Activated CD4-positive, alpha-beta T cell treated with anti-CD3 and anti-CD28 coated beads, Interleukin-2, Interleukin-6, amounts not matched to agents 100 ng/mL and 50 ng/mL, durations not matched to agents 16 hours and 8 hours (primary cell): ENCODE data around the gene PRKN.

Source experiments
- DNase-seq: peaks from one replicate; pipeline ENCODE4 v3.0.0-alpha.2; 2020

The PRKN gene

GRCh38 chr6:162671580-162672165 is 55.9 kb downstream of the PRKN start:
- DNase-seq, result no peak

- DNase-seq, result no peak
Measured at GRCh38 chr6:162670345-162670744, 57.2 kb downstream of the PRKN start.

GRCh38 chr6:162666246-162666645 is 61.3 kb downstream of the PRKN start:
- DNase-seq, result no peak

DNA sequence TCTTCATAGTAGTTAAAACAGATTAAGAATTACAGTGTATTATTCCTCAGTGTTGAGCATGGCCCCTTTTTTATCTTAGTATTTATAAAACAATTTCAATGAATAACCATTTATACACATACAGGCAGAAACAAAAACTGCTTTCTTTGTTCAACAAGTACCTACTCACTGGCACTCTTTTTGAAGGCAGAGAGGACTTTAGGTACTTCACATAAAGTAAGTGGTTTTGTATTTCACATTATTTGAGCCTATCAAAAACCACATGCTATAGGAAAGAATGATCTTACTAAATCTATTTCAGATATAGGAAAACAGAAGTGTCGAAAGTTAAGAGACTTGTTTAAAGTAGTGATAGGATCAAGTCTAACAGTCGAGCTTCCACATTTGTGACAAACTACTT is 73.8 kb downstream of the PRKN start:
- DNase-seq, result no peak

DNA sequence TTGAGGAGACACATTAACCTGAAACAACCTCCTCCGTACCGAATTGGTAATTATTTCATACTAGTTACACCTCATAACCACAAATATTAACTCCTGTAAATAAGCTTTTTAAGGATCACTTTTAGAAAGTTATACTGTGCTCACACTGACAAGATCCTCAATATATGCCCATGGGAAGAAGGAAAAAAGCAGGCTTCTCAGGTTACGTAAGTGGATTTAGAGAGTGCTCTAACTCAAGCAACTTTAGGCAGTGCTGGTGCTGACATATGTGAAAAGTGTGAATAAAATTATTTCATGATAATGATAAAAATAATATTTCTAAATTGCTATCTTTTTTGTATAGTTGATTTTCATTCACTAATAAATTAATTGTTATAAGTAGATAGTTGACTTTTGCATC is 76.1 kb downstream of the PRKN start:
- no peak for DNase-seq

GRCh38 chr6:162649271-162649670 is 78.3 kb downstream of the PRKN start:
- DNase-seq, result no peak

GRCh38 chr6:162644153-162644552 is 83.4 kb downstream of the PRKN start:
- no peak for DNase-seq

DNA sequence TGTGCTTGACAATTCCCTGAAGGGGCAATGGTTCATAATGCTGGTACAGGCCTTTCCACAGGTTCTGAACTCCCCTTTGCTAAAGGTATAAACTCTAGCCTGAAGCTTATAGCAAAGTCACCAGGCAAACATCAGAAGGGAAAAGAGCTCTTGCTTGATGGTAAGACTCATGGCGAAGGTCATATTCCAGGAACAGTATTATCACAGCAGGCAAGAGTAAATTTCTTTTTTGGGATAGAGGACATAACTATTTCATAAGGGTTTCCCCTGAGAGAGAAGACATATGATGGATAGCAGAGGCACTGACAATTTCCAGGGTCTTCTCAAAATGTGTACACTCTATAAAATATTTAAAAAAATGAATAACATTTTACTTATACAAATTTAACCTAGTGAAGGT is 86.8 kb downstream of the PRKN start:
- DNase-seq, result no peak

GRCh38 chr6:162639951-162640350 is 87.6 kb downstream of the PRKN start:
- DNase-seq, result no peak

DNA sequence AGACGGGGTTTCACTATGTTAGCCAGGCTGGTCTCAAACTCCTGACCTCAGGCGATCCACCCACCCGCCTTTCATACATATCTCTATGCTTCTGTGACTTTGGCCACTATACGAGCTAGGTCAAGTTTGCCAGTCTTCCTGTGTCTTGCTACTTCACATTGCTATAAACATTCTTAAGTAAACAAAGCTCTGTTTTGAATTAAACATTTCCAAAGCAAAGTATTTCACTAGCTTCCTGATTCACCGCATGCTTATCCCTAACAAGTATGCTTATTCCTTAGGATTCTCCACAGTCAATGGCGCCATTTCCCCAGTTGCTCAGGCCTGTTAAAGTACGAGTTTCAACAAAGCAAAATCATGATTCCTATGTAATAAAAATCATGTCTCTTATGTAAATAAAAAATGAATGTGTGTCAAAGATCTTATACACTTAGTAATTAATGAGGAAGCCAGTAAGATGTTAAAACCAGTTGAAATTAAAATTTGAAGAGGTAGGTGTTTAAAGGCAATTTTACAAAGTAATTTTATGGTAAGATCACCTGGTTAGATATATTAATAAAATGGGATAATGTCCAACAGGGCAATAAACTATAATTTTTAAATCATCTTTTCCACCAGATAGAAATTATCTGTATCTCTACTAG is 88.5 kb downstream of the PRKN start:
- no peak for DNase-seq

DNA sequence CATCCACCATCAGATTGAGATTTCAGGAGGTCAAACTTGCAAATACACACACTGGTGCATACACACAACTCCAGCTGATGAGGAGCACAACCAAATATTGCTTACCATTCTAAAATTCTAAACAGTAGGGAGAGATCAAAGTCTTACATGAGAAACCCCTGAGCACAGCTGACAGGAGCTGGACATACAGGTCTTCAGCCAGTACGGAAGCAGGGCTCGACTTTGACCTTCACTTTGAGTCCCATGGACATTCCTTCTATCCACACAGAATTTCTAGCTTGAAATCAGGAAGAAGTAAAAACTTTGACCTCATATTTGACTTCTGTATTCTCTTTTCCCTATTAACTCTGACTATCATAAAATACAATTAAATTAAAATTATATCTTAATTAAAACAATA is 90.2 kb downstream of the PRKN start:
- DNase-seq, result no peak

DNA sequence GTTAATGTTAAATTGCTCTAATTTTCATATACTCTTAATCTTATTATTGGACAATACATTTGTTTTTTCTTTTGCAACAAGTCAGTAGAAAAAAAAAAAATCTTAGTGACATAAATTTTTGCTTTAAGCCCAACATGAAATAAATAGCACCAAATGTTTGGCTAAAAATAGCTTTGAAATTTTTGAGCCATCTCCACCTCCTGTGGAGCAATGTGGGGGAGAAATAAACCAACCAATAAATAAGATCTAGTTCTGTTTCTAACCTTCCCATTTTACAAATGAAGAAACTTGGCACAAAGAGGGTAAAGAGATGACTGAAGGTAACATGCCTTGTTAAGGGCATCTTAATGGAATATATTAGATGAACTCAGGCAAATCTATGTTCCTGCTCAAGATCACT is 91.4 kb downstream of the PRKN start:
- no peak for DNase-seq

GRCh38 chr6:162631546-162631945 is 96.0 kb downstream of the PRKN start:
- no peak for DNase-seq

DNA sequence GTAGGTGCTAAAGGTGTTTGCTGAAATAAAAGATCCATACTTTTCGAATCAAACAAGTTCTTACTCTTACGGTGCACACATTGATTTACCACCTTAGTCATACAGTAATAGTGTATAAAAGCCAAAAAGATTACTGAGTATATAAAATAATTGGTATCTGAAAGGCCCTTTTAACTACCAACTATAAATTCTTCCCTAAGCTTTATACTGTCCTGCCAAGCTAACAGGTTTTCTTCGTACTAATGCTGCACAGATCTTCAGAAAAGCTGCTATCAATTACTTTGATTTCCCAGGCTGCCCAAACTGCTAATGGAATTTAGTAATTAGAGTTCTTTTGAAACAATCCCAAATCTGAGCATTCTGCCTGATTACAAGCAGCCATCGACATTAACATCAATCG is 97.5 kb downstream of the PRKN start:
- DNase-seq, result no peak

DNA sequence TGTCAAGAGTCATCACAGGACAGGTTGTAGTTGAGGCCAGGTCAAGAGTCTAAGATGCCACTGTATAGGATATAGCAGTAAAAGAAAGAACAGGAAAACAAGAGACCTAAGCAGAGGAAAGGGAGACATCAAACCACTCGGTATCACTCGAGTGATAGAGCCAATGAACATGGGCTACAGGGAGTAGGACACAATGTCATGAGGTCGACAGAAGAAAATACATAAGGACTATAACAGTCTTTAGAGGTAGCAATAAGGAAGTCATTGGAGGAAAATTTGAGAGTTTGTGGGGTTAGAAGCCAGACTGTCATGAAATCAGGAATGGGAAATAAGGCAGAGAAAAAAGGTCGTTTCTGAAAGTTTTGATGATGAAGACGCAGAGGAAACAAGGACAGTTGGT is 99.7 kb downstream of the PRKN start:
- no peak for DNase-seq

GRCh38 chr6:162627362-162627761 is 100.2 kb downstream of the PRKN start:
- no peak for DNase-seq

GRCh38 chr6:162626869-162627268 is 100.7 kb downstream of the PRKN start:
- DNase-seq, result no peak

DNA sequence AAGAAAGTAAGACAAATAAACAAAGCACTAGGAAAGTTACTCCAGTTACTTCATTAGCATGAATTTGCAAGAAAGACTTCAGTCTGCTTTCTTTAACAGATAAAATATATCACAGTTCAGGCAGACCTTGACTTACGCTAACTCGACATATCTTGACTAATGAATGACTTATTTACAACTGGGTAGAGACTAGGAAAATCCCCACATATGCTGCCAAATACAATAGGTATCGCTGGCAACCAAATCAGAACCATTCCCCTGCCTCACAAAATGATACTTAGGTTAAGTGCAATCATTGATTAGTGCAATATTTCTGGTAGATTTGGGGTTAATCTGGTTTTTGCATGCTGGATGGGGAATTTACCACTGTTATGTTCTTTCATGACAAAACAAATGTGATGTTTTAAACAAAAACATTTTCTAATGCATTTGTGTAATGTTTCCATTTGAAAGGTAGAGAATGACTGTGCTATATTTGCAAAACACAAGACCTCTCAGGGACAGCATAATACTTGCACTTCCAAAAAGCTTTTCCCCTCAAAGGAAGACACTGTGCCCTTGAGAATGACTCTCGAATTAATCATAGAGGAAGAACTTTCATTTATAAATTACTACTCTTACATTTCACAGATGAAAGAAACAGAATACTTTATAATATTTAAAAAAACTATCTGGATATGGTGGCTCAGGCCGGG is 101.6 kb downstream of the PRKN start:
- DNase-seq, result no peak

DNA sequence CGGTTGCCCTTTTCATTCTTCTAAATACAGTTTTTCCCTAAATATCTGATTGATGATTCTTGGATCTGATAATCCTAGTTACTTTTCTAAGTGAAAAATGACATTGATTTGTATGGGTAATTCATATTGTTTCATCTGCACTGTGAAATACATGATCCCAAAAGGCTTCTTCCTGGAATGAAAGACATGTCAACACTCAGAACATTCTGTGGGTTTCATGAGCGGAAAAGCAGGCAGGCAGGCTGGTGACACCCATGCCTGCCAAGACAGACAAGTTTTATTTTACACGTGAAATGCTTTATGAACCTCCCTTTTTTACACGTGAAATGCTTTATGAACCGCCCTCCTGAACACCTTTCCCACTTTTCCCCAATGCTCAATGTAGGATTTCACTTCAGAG is 105.0 kb downstream of the PRKN start:
- no peak for DNase-seq

DNA sequence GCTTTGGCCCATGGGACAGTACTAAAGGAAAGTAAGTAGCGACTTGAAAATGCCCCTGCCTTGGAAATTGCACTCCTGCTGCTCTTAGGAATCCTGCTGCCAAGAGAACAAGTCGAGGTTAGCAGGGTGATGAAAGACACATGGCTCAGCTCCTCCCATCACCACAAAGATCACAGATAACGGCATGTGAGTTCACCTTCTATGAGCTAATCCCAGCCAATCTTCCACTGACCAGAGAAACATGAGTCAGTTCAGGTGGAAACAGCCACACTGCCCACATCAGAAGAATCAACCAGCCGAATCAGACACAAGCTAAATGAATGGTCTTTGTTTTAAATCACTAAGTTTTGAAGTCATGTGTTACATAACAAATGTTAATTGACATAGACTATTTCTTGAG is 106.3 kb downstream of the PRKN start:
- peak; percentile 0 for DNase-seq

- DNase-seq, result no peak
Measured at GRCh38 chr6:162620073-162620472, 107.5 kb downstream of the PRKN start.

DNA sequence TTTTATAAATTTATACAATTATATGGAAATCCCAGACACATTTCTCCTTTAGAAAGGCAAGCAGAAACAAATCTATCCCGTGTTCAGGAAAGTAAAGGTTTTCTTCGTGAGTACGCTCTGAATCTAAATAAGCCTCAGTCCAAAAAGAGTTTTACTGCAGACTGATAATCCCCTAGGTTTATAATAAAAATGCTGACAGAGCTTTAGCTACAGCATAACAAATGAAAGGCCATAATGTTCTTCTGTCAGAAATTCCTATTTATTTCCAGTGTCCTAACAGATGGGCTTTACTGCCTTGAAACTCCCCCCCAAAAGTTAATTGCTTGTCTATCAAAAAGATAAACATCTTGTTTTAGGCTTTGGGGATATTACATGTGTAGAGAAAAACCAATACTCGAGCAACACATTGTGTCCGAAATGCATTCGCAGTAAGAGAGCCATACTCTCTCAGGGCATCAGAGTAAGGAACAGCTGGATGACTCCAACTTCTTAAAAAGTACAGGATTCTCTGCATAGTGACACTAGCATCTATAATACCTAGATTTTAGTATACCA is 109.0 kb downstream of the PRKN start:
- DNase-seq, result no peak

DNA sequence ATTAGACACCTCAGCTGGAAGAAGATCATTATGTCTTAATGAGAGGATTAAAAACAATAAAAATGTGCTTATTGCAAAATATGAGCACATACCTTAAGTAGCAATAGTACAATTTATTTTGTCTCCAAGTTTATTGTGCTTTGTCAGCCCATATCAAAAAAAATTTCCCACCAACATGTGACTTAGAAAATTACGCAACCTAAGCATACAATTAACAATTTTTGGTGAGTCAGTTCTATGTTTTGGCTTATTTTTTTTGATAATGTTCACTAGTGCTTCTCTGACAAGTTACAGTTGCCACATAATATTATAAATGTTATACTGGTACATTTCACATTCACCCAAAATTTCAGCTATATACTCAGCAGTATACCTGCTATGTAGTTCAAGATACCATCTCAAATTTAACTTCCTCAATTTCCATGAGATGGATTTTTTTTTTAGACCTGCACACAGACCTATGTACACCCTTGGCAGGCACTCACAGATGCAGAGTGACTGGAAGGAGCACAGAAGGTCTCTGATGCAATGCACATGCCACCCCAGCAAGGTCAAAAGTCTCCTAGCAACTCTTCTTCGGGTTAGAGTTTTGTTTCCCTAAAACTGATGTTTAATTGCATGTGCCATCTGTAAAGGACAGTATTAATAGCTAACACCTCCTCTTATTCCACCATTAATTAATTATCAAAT is 112.4 kb downstream of the PRKN start:
- no peak for DNase-seq

DNA sequence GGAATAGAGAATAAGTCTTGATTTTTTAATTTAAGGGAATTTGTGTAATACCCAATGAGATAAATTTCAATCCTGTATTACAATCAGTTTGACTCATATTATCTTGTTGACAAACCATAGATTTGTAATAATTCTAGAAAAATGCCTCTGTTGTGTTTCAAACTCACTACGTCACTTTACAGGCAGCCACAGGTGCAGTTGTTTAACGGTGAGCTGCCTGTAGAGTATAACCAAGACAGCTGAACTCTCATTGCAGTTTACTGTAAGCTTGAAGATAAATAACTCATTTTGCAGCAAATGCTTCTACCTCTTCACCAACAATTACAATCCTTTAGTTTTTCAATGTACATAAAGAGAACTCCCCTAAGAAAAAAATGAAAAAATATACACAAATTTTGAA is 114.3 kb downstream of the PRKN start:
- no peak for DNase-seq
